Natural killer cell treated with Interleukin-12 subunit alpha and Interleukin-12 subunit beta and Interleukin-15 and Interleukin-18, amount 100 ng/mL, for 72 hours (primary cell): ENCODE measurements around the gene SIGLEC10. TPM values are rescaled to one million over a fixed set of nuclear protein-coding genes. Genes with fewer than 3 reads are reported as not detected.
A peak's percentile ranks its signal among the peaks of the same experiment; 100 is the strongest.
"Not testable (repeated sequence)": the region's sequence is repeated elsewhere in the genome, so short reads cannot be mapped to it uniquely, and the experiment has no call there.

Experiments
- ATAC-seq, 2 donors: fragments of 150-1000 bp; cut with Tn5 transposase in 1 of 2; sonication (Bioruptor Pico), chemical (Tn5 transposase) in 1 of 2; 2 replicates each; pipeline ENCODE4 v1.10.0; 2021
- DNase-seq: peaks from one replicate; pipeline ENCODE4 v3.0.0; 2022; ENCODE audit warnings: low spot score
- H3K27ac Mint-ChIP-seq, 2 donors: 1 replicate in 1 of 2; 2 replicates in 1 of 2; pipeline ENCODE4 v1.8.0; 2022; ENCODE audit warnings: mixed read lengths in 2 of 2, mild to moderate bottlenecking in 1 of 2, moderate library complexity in 1 of 2
- H3K27me3 Mint-ChIP-seq, 2 donors: 1 replicate in 1 of 2; 2 replicates in 1 of 2; pipeline ENCODE4 v1.8.0; 2022; ENCODE audit warnings: mixed read lengths in 2 of 2
- H3K36me3 Mint-ChIP-seq: one replicate; pipeline ENCODE4 v1.8.0; 2022; ENCODE audit warnings: mixed read lengths
- H3K4me1 Mint-ChIP-seq, 2 donors: 1 replicate in 1 of 2; 2 replicates in 1 of 2; pipeline ENCODE4 v1.8.0; 2022; ENCODE audit warnings: low read depth in 2 of 2, mixed read lengths in 2 of 2, mild to moderate bottlenecking in 1 of 2
- H3K4me3 Mint-ChIP-seq: one replicate; pipeline ENCODE4 v1.8.0; 2022; ENCODE audit warnings: mixed read lengths
- H3K9me3 Mint-ChIP-seq: 2 replicates; pipeline ENCODE4 v1.8.0; 2022; ENCODE audit warnings: mixed read lengths
- total RNA-seq, 2 donors: library from RNA; stranded (reverse); gene quantifications; one replicate each; pipeline ENCODE4 v1.2.3, GENCODE V29; 2022

SIGLEC10 gene
- total RNA-seq, 2 donors from 2014 or later: 0.28 to 1.5 TPM

DNA sequence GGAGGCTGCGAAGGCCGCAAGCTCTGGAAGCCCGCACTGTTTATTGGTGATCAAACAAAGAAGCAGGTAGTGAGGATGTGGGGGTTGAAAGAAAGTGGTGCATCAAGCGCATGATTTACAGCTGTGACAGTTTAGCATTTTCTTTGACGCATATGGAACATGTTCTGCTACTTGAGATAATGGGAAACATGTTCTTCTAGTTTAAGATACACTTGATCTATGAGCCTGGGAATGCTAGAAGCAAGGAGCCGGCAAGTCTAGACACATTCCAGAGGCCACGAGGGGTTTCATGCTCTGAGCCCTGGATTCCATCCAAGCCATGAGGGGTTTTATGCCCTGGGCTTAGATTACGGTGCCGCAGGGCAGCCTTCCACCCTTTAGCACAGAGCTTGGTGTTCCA is 20.0 kb downstream of the SIGLEC10 start:
- peak overlapping the region in 1 of 2 donors; percentile 45 for H3K27ac Mint-ChIP-seq

DNA sequence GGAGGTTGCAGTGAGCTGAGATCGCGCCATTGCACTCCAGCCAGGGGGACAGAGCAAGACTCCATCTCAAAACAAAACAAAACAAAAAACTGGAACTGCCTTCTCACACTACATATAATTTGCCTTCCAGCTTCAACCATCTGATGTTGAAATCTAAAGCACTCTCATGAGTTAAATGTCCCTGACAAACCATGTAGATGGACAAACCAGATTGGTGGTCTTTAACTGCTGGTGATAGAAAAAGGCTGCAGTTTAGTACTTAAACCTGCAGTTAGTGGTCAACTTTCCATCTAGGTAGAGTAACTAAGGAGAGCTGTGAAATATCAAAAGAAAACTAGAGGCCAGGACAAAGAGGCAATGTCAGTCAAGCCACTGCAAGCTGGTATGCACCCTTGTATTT is 21.3 kb downstream of the SIGLEC10 start:
- DNase-seq: no peak
- Mint-ChIP-seq H3K27ac (peak overlapping the region; percentile 99 to 100), H3K9me3 (peaks cover 3% of the 10 kb centered on the region), H3K4me1 (peaks cover 62 to 63% of the 10 kb centered on the region in 2 donors), H3K27me3 (no peaks in the 10 kb centered on the region), H3K4me3 (peak overlapping the region; percentile 97), H3K36me3 (no peaks in the 10 kb centered on the region)
- ATAC-seq: no peak

More for the DNA sequence above, 20.0 kb downstream of the SIGLEC10 start:
- not testable (repeated sequence) for ATAC-seq, H3K27me3 Mint-ChIP-seq, DNase-seq, H3K9me3 Mint-ChIP-seq, H3K4me3 Mint-ChIP-seq, H3K36me3 Mint-ChIP-seq
- H3K4me1 Mint-ChIP-seq: peaks cover 58 to 61% of the 10 kb centered on the region in 2 donors

DNA sequence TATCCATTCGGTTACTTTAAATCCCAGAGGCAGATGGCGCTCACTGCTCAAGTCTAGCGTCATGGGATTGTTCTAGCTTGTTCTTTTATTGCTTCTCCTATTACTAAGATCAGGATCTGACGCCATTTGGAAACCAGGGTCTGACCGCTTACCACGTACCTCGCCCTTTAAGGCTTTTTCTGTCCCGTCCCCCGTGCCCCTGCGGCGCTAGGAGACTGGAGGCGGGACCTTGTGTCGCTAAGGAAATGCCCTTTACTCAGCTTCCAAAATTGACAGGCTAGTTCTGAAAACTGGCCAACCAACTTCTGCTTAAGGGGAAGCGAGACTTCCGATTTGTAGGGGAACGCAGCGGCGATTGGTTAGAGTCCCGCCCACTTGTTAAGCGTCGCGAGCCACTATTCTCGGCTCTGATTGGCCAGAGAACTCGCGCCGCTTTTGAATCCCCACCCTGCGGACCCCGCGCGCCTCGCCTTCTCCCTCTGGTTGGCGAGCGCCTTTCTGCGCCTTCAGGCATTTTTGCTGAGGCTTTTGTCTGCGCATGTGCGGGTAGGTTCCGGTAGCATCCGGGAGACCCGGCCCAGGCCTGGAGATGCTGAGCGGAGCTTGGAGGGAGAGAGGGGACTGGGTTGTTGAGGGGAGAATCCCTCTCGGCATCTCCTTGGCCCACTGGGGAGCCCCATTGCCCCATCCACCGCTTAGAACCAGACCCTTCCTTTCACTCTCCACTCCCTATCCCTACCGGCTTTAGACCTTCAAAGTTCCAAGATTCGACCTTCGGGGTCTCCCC is 23.2 kb downstream of the SIGLEC10 start:
- DNase-seq: peak; percentile 97
- Mint-ChIP-seq H3K27ac (peak overlapping the region; percentile 99 to 100), H3K27me3 (no peaks in the 10 kb centered on the region), H3K4me3 (peak overlapping the region; percentile 97), H3K9me3 (peaks cover 3% of the 10 kb centered on the region), H3K4me1 (peaks cover 70 to 73% of the 10 kb centered on the region in 2 donors), H3K36me3 (no peaks in the 10 kb centered on the region)
- ATAC-seq: peak; percentile 90

DNA sequence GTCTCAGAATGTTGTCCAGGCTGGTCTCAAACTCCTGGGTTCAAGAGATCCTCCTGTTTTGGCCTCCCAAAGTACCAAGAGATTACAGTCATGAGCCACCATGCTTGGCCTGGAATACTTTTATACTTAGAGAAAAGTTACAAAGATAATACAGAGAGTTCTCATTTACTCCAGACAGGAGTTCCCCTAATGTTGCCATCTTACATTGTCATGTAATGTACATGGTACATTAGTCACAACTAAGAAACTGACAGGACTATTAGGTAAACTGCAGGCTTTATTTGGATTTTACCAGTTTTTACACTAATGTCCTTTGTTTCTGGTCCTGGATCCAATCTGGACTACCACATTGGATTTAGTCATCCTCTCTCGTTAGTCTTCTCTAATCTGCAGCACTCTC is 24.7 kb downstream of the SIGLEC10 start:
- Mint-ChIP-seq H3K4me1 (peaks cover 72 to 76% of the 10 kb centered on the region in 2 donors), H3K27me3 (no peaks in the 10 kb centered on the region), H3K9me3 (peaks cover 3% of the 10 kb centered on the region), H3K4me3 (peak overlapping the region; percentile 72), H3K36me3 (no peaks in the 10 kb centered on the region), H3K27ac (peak overlapping the region; percentile 98 to 100)
- DNase-seq (no peak), ATAC-seq (no peak)

DNA sequence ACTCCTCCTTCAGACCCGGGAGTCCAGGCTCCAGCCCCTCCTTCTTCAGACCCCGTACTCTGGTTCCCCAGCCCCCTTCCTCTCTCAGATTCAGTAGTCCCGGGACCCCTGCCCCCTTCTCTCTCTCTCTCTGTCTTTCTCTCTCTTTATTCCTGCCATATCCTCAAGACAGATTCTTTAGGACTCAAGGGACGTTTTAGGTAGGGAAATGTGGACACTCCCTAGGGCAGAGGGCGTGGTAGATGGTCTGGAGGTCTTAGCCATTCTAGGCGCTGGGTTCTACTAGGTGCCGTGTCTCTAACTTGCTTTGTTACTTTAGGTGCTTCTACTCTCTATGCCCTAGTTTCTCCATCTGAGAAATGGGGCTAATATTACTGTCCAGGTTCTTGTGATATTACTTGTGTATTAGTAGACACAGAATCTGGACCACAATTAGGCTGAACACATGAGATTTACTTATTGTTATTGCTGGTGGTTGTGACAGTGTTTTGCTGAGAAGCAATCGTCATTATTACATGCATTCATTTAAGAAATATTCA is 26.3 kb downstream of the SIGLEC10 start:
- Mint-ChIP-seq H3K27ac (peak overlapping the region; percentile 98 to 100), H3K9me3 (peaks cover 3% of the 10 kb centered on the region), H3K4me3 (peak overlapping the region; percentile 73), H3K27me3 (no peaks in the 10 kb centered on the region), H3K4me1 (peaks cover 72 to 77% of the 10 kb centered on the region in 2 donors), H3K36me3 (no peaks in the 10 kb centered on the region)
- no peak for DNase-seq
- no peak for ATAC-seq

DNA sequence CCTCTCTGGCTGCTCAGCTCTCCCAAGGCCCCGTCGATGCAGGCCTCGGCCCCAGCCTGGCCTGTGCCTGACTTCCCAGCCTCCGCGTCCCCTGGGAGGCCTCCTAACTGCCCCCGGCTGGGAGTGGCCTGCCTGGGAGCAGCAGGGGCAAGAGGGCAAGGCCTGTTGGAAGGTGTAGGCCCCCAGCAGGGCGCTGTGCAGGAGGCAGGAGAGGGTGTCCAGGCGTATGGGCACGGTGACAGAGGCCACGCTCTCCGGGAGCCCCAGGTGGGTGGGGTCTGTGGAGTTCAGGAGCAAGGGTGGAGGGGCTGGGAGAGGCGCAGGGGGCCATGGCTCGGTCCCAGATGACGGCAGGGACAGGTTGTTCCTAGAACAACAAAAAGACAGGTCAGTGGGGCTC is 28.3 kb downstream of the SIGLEC10 start:
- DNase-seq (no peak), ATAC-seq (no peak)
- no peaks in the 10 kb centered on the region for H3K36me3 Mint-ChIP-seq
- peaks cover 3% of the 10 kb centered on the region for H3K9me3 Mint-ChIP-seq
- H3K4me1 Mint-ChIP-seq: peaks cover 65 to 66% of the 10 kb centered on the region in 2 donors
- peak overlapping the region; percentile 98 to 100 for H3K27ac Mint-ChIP-seq
- H3K4me3 Mint-ChIP-seq: peak overlapping the region; percentile 91
- H3K27me3 Mint-ChIP-seq: no peaks in the 10 kb centered on the region

DNA sequence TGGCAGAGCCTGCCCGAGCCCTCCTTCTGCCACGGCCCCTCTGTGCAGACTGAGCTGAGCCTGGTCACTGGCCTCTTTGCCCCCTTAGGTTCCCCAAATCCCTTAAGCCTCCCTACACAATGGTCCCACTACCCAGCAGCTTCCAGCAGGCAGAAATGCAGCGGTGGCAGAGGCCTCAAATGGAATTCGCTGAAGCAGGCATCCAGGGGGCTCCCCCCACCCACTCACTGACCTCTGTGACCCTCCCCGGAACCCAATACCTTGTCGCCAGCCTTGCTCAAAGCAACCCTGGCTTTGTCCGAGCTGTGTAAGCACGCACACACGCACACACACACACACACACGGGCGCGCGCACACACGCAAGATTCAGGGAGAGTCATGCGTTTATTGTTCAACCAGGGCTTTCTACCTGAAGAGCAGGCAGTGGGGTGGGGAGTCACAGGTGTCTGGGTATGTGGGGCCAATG is 29.5 kb downstream of the SIGLEC10 start, which contains the start of gene LIM2:
TSS of gene LIM2 (minus strand) at position 51 of the 466 bp plus-strand sequence. CDS start 531 bp downstream, outside the sequence.
- Mint-ChIP-seq H3K27ac (peak within 1 kb of the TSS; percentile 98 to 100), H3K4me1 (peaks cover 58 to 60% of the 10 kb centered on the region in 2 donors), H3K9me3 (peaks cover 3% of the 10 kb centered on the region), H3K36me3 (no peaks in the 10 kb centered on the region), H3K27me3 (no peaks in the 10 kb centered on the region), H3K4me3 (peak within 1 kb of the TSS; percentile 91)
- ATAC-seq (peak; percentile 32 to 71), DNase-seq (peak; percentile 68)

DNA sequence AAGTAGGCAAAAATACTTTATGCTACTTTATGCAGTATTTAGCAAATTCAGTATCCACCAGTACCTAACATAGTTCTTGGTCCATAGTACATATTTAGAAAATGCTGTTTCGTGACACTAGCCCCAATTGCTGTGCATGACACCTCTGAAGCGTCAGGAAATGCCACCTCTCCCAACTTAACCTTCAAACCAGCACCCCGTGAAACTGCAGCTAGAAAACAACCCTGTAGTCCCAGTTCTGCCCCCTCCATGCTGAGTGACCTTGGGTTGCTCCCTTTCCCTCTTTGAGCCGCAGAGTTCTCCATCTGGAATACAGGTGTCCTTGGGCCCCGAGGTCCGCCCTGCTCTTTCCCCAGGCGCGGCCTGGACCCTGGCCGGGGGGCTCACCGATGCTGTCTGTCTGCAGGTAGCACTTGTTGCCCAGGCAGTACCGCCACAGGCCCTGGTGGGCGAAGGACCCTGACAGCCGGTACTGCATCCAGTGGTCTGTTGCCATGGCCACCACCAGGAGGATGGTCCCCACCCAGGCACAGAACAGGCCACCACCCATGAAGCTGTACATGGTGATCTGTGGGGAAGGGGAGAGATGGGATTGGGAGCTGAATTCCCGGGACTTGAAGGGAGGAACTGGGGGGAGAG is 30.4 kb downstream of the SIGLEC10 start:
- H3K27ac Mint-ChIP-seq: peak overlapping the region; percentile 98 to 100
- H3K36me3 Mint-ChIP-seq: no peaks in the 10 kb centered on the region
- no peaks in the 10 kb centered on the region for H3K27me3 Mint-ChIP-seq
- peak overlapping the region; percentile 91 for H3K4me3 Mint-ChIP-seq
- DNase-seq (no peak), ATAC-seq (peak; percentile 63 to 70)
- H3K9me3 Mint-ChIP-seq: peaks cover 3% of the 10 kb centered on the region
- peaks cover 54 to 59% of the 10 kb centered on the region in 2 donors for H3K4me1 Mint-ChIP-seq

DNA sequence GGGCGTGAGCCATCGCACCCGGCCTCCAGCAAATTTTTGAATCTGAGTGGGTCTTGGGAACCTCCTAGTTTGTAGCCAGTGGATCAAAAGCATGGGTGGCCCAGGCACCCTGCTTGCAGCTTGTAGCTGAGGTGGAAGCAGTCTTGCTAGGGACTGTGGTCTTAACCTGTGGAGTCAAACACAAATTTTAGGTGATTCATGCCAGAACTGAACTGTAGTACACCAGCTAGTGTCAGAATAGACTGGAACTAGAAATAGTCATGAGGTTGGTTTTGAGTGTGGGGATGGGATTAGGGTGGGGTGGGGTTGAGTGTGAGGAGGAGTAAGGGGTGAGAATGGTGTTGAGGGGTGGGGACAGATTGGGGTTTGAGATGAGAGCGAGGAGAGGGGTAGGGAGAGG is 35.4 kb downstream of the SIGLEC10 start:
- Mint-ChIP-seq H3K4me3 (no peak overlapping the region), H3K27ac (peak overlapping the region in 1 of 2 donors; percentile 29), H3K4me1 (peaks cover 33 to 40% of the 10 kb centered on the region in 2 donors), H3K36me3 (no peaks in the 10 kb centered on the region), H3K9me3 (no peaks in the 10 kb centered on the region), H3K27me3 (no peaks in the 10 kb centered on the region)
- ATAC-seq (no peak), DNase-seq (no peak)

DNA sequence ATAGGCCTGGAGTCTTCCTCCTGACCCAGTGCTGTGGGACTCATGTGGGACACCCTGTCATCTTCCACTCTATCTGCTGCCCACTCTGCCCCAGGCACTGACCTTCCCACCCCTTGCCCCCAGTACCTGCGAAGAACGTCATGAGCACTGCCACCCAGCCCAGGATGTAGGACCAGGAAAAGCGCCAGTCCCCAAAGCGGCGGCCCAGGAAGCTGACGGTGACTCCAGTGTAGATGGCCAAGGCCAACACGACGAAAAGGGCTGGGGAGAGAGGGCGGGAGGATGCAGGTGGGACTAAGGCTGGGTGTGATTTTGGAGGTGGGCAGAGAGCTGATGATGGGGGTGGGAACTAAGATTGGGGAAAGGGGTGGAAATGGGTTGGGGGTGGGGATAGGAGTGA is 37.1 kb downstream of the SIGLEC10 start:
- H3K36me3 Mint-ChIP-seq: no peaks in the 10 kb centered on the region
- DNase-seq (no peak), ATAC-seq (no peak)
- peak overlapping the region; percentile 64 to 69 for H3K27ac Mint-ChIP-seq
- H3K27me3 Mint-ChIP-seq: no peaks in the 10 kb centered on the region
- peaks cover 38 to 45% of the 10 kb centered on the region in 2 donors for H3K4me1 Mint-ChIP-seq
- H3K9me3 Mint-ChIP-seq: no peaks in the 10 kb centered on the region
- peak overlapping the region; percentile 55 for H3K4me3 Mint-ChIP-seq

DNA sequence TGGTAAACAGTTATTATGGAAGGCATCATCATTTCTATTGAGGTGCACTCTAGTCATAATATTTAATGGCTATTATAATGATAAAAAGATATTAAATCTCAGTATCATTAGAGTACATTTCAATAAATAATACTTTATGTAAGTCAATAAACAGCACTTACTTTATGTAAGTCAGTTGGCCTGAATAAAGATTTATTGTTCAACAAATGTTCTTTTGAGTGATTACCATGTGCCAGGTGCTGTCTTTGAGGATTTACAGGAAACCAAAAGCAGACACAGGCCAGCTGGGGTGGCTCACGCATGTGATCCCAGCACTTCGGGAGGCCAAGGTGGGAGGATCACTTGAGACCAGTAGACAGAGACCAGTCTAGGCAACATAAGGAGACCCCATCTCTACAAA is 40.0 kb downstream of the SIGLEC10 start:
- peaks cover 62 to 65% of the 10 kb centered on the region in 2 donors for H3K4me1 Mint-ChIP-seq
- no peak overlapping the region for H3K4me3 Mint-ChIP-seq
- no peaks in the 10 kb centered on the region for H3K27me3 Mint-ChIP-seq
- no peaks in the 10 kb centered on the region for H3K36me3 Mint-ChIP-seq
- ATAC-seq (no peak), DNase-seq (no peak)
- no peaks in the 10 kb centered on the region for H3K9me3 Mint-ChIP-seq
- no peak overlapping the region for H3K27ac Mint-ChIP-seq

DNA sequence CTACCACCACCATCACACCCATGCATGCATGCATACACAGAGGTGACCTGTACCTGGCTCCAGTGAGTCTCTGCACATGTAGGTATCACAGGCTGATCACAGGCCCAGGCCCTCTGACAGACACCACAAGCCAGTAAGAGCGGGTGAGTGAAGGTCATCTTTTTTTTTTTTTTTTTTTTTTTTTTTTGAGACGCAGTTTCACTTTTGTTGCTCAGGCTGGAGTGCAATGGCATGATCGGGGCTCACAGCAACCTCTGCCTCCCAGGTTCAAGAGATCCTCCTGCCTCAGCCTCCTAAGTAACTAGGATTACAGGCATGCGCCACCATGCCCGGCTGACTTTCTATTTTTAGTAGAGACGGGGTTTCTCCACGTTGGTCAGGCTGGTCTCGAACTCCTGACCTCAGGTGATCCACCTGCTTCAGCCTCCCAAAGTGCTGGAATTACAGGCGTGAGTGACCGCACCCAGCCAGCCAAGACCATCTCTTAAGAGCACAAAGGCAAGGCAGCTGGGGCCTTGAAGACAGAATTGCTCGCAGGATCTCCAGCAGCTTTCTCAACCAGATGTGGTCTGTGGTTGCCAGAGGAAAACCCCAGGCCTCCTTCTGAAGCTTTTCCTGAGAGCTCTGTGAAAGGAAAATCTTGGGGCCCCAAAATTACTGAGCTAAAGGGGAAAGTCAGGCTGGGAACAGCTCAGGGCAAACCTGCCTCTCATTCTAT is 41.8 kb downstream of the SIGLEC10 start:
- ATAC-seq (peak; percentile 13 to 43), DNase-seq (peak; percentile 91)
- H3K27me3 Mint-ChIP-seq: no peaks in the 10 kb centered on the region
- H3K4me1 Mint-ChIP-seq: peaks cover 59 to 66% of the 10 kb centered on the region in 2 donors
- H3K4me3 Mint-ChIP-seq: peak overlapping the region; percentile 100
- peak overlapping the region; percentile 87 to 93 for H3K27ac Mint-ChIP-seq
- no peaks in the 10 kb centered on the region for H3K9me3 Mint-ChIP-seq
- peaks cover 8% of the 10 kb centered on the region for H3K36me3 Mint-ChIP-seq
